LNCAP (cell line): ENCODE data around the gene SDR9C7.

Source experiments
- CTCF ChIP-seq: fragments of 450-650 bp; IDR thresholded peaks from 2 replicates; pipeline ENCODE4 v1.5.1; 2017; ENCODE audit warnings: mild to moderate bottlenecking

Gene SDR9C7

GRCh38 chr12:56957229-56958052, 23.2 kb upstream of the SDR9C7 start, which contains the start of gene RDH16:
Gene RDH16, minus strand, starts transcription at chr12:56957608. Its CDS starts 146 bp downstream, at chr12:56957462.
- TF ChIP-seq CTCF = no peak

GRCh38 chr12:56955631-56956256, 21.5 kb upstream of the SDR9C7 start:
- no peak for TF ChIP-seq CTCF

DNA sequence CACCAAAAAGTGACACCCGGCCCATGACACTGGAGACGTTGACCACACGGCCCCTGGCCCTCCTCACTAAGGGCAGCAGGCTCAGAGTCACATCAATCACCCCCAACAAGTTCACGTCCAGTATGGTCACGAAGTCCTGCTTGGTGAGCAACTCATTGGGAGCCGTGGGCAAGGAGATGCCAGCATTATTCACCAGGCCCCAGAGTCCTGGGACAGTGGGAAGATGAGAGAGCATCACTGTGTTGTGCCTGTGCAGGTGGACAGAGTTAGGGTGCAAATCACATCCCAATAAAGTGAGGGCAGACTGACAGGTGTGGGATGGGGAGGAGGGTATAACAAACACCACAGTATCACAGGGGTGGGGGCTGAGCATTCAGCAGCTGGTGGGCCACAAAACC, 20.7 kb upstream of the SDR9C7 start:
- no peak for TF ChIP-seq CTCF

DNA sequence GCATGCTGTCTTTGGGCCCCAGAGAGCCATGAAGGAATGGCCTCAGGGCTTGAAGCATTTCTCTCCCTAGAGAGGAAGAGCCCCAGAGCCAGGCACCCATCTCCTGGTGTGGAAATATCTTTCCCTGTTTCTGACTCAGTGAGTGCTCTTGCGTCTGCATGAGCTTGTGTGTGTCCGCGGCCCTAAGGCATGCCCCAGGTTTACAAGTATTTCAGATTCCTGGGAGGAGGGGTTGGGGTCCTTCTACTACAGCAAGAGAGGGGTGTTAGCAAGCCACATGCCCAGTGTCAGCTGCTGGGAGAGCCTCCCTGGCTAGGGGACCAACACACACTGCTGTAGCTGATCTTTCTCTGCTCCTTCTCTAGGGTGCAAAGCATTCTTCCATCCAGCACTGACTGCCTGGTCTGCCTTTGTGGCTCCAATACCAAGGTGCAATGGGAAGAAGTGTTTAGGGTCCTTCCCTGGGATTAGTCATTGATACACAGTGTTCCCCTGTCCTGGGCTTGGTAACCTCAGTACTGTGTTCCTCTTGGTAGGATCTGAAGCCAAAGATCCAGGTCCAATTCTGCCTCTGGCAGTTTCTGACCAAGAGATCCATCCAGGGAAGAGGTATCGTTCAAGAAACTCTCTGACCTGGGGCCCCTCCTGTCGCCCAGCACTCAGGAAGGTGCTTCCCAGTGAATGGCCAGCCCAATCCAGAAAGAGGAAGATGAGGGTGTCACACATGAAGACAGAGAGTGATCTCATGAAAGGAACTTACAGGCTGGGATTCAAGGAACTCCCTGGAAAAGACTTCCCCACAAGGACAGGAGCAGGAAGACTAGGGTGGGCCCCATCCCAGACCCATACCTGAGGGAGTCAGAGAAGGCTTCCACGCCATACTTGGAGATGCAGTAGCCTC, 20.1 kb upstream of the SDR9C7 start:
- TF ChIP-seq CTCF = no peak

GRCh38 chr12:56953314-56953713, 19.1 kb upstream of the SDR9C7 start:
- TF ChIP-seq CTCF = no peak

DNA sequence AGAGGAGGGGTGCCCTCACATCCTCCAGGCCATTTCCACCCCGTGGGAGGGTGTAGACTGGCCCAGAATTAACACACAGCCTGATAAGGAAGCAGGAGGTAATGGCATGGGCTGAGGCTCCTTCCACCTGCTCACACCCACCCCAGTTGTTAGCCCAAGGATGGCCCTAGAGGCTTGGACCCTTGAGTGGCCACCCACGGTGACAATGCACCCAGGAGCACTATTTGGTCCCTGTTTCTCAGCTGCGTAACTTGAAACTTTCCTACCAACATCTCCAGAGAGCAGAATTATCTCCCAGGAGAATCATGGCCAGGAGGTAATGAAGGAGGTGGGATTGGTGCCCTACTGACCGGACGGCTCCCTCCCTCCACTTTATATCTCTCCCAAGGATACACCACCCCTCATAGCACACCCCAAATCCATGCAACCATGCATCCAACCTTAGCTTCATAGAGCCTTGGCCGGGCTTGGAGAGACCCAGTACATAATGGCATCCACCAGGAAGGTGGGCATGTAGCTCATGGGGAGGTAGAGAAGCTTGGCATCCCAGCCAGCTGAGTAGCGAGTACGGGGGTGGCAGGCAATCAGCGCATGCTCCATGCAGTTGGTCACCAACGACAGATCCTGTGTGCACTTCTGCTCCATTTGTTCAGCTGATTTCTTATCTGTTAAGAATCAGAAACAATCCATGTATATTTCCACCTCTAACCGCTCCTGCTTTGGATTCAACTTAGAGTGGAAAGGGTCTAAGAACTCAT, 17.6 kb upstream of the SDR9C7 start:
- no peak for TF ChIP-seq CTCF

DNA sequence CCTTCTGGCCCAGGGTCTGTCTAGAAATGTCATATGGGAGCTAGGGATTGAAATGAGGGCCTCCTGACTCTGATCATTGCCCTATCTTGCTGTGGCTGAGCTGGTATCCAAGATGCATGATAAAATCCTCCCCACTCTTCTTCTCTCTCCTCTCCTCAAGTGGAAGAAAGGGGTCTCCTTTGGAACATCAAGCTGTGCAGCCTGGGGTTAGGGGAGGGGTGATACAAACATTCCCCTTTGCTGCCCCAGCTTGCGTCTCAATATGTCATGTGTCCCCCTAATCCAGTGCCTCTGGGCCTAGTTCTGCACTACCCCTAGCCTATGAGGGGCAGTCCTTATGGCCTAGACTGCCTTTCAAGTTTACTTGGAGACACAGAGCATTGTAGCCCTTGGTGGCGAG, 14.7 kb upstream of the SDR9C7 start:
- TF ChIP-seq CTCF = no peak
